Kidney (tissue), 14 donors: ENCODE results near the gene OR51B4. TPM values are rescaled to one million over a fixed set of nuclear protein-coding genes. Genes with fewer than 3 reads are reported as not detected.

ENCODE experiments used
- DNase-seq, 5 donors: peaks; one replicate each; pipeline ENCODE4 v3.0.0-alpha.2; 2013 to 2020
- FAIRE-seq: peaks from 2 replicates; lab custom pipeline; 2012; peaks lifted over from hg19 to GRCh38; lab: Jason Lieb, UNC
- H3K27ac ChIP-seq, 2 donors: one replicate each; pipeline ENCODE4 v1.7.0; 2013; ENCODE audit warnings: low read depth in 2 of 2, low read length in 2 of 2, inconsistent platforms in 1 of 2
- H3K27me3 ChIP-seq: one replicate; pipeline ENCODE4 v1.7.1; 2013; ENCODE audit warnings: low read length, inconsistent platforms; ENCODE audit not compliant: control insufficient read depth, insufficient read depth
- H3K36me3 ChIP-seq, 3 donors: one replicate each; pipeline versions ENCODE4 v1.7.0 to v1.7.1; 2013; ENCODE audit warnings: low read length in 3 of 3, control low read depth in 1 of 3, inconsistent platforms in 1 of 3; ENCODE audit not compliant: insufficient read depth in 3 of 3, control insufficient read depth in 2 of 3
- H3K4me1 ChIP-seq, 3 donors: one replicate each; pipeline versions ENCODE4 v1.7.0 to v1.7.1; 2013; ENCODE audit warnings: low read length in 3 of 3, inconsistent platforms in 1 of 3, low read depth in 1 of 3; ENCODE audit not compliant: control insufficient read depth in 2 of 3, insufficient read depth in 2 of 3
- H3K4me3 ChIP-seq, 3 donors: one replicate each; pipeline versions ENCODE4 v1.7.0 to v1.8.1; 2013; ENCODE audit warnings: low read length in 3 of 3, control low read depth in 1 of 3, inconsistent platforms in 1 of 3
- H3K9ac ChIP-seq, 3 donors: one replicate each; pipeline versions ENCODE4 v1.7.0 to v1.7.1; 2013; ENCODE audit warnings: low read length in 3 of 3, control low read depth in 1 of 3, inconsistent platforms in 1 of 3
- H3K9me3 ChIP-seq, 3 donors: one replicate each; pipeline versions ENCODE4 v1.7.0 to v1.7.1; 2013; ENCODE audit warnings: low read length in 3 of 3, control low read depth in 1 of 3, inconsistent platforms in 1 of 3; ENCODE audit not compliant: control insufficient read depth in 2 of 3, insufficient read depth in 1 of 3
- CTCF ChIP-seq: IDR thresholded peaks from 3 replicates; pipeline ENCODE4 v1.5.1; 2012; ENCODE audit warnings: mild to moderate bottlenecking, moderate library complexity, borderline replicate concordance; ENCODE audit not compliant: insufficient read depth; ENCODE audit errors: extremely low read depth
- intact Hi-C: fragments of 100-400 bp; cut with DNase I; formaldehyde crosslinking; loops from one replicate; pipeline ENCODE4 v1.11.1; 2022
- polyA plus RNA-seq: library from polyadenylated mRNA; stranded (reverse); fragments of 350-450 nt; fragmentation: Illumina TruSeq; extraction: RNeasy Lipid Tissue Mini Kit (QIAGEN cat#74804); gene quantifications from one replicate; pipeline ENCODE4 v1.2.3, GENCODE V29; 2014; ENCODE audit warnings: low read depth, low replicate concordance; ENCODE audit not compliant: insufficient read depth
- total RNA-seq: library from RNA; stranded (reverse); fragmentation: NEBNext Ultra II Directional; extraction: Animal tissue kit (Norgen Biotek cat#: 25700); gene quantifications from one replicate; pipeline ENCODE4 v1.2.1, GENCODE V29; 2021
- donor health status: control.
- donor health status: control.
- donor health status: control.
- donor health status: control.
- donor health status: control.
- donor health status: DM: yes; HTN: yes; CAD: no.
- donor health status: Normal renal cell carcinoma (clear cell type).

OR51B4 gene
- total and polyA plus RNA-seq, 2 donors from 2014 or later = not detected

GRCh38 chr11:5279471-5280090 lies 22.2 kb downstream of the OR51B4 start:
- Histone ChIP-seq H3K27ac (no peak overlapping the region), H3K4me3 (no peak overlapping the region), H3K9ac (no peak overlapping the region), H3K27me3 (no peaks in the 10 kb centered on the region), H3K36me3 (no peaks in the 10 kb centered on the region), H3K4me1 (no peaks in the 10 kb centered on the region), H3K9me3 (no peaks in the 10 kb centered on the region)
- FAIRE-seq = no peak
- no peak for TF ChIP-seq CTCF
- no peak for DNase-seq
- intact Hi-C loops = no loop called here

DNA sequence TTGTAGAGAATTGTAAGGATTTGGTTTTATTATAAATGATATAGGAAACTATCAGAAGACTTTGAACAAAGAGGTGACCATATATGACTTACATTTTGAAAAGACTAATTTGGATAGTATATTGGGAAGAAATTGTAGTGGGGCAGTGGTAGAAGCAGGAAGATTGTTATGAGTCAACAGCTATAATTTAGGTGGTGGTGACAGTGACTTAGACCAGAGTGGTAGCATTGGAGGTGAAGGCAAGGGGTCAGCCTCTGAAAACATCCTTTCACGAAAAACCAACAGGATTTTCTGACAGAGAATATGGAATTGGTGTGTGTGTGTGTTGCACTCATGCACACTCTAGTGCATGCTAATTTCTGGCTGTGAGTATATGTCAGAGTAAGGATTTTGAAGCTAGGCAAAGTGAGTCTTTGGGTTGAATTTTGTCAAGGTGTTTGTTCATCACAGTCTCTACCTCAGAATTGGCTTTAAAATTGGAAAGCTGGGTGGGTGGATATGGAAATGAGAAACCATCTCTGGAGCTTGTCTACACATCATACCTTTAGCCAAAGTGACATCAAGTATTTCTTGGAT lies 23.9 kb downstream of the OR51B4 start:
- Histone ChIP-seq H3K27me3 (no peaks in the 10 kb centered on the region), H3K4me3 (no peak overlapping the region), H3K9me3 (no peaks in the 10 kb centered on the region), H3K36me3 (no peaks in the 10 kb centered on the region), H3K4me1 (no peaks in the 10 kb centered on the region), H3K27ac (no peak overlapping the region), H3K9ac (no peak overlapping the region)
- DNase-seq = no peak
- TF ChIP-seq CTCF = no peak
- intact Hi-C loops = no loop called here
- FAIRE-seq = no peak

- FAIRE-seq (no peak), DNase-seq (no peak)
- no peaks in the 10 kb centered on the region for H3K27me3 ChIP-seq
- intact Hi-C loops = no loop called here
- H3K27ac ChIP-seq = no peak overlapping the region
- no peaks in the 10 kb centered on the region for H3K9me3 ChIP-seq
- H3K4me3 ChIP-seq = no peak overlapping the region
- H3K4me1 ChIP-seq = no peaks in the 10 kb centered on the region
- no peak for TF ChIP-seq CTCF
- H3K9ac ChIP-seq = no peak overlapping the region
- no peaks in the 10 kb centered on the region for H3K36me3 ChIP-seq
Measured at GRCh38 chr11:5276697-5277096, 25.0 kb downstream of the OR51B4 start.
